ENCODE data around the gene RAB15. TPM values are rescaled to one million over a fixed set of nuclear protein-coding genes. Genes with fewer than 3 reads are reported as not detected.

Gene RAB15
- polyA plus RNA-seq, 1 donor (not counting 4 experiments of a cell fraction or from before 2014, with no cell fraction given): 2.1 TPM

DNA sequence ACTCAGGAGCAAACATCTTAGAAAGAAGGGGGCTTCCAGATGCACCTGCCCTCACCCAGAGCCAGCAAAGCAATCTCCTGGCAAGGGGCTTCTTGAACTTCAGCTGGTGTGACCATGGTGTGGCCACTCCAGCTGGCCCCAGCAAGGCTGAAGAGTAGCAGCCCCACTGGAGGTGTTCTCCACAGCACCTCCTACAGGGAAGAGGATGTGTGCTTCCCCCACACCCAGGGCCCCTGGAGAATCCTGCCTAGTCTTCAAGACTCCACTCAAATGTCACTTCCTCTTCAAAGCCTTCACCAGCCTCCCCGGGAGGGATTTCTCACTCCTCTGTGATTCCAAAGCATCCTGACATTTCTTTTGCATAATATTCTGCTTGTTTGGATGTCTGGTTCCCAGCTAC lies 8.5 kb downstream of the RAB15 start:
- peaks cover 2% of the 10 kb centered on the region for H3K9me1 ChIP-seq (ENCODE audit: control insufficient read depth, extremely low read depth, insufficient read depth, low read length)
- H3K4me3 ChIP-seq (ENCODE audit: control insufficient read depth in 2 of 3, extremely low read depth in 1 of 3, insufficient read depth in 2 of 3, low read depth in 1 of 3, low read length in 3 of 3): no peak overlapping the region
- H3K9ac ChIP-seq (ENCODE audit: control insufficient read depth, extremely low read depth, insufficient read depth, low read length): no peak overlapping the region
- H4K20me1 ChIP-seq (ENCODE audit: control insufficient read depth, extremely low read depth, insufficient read depth, low read length): no peaks in the 10 kb centered on the region
- H3K4me1 ChIP-seq (ENCODE audit: control insufficient read depth, extremely low read depth, insufficient read depth, low read length): peaks cover 4% of the 10 kb centered on the region
- TF ChIP-seq, protein P1, sequence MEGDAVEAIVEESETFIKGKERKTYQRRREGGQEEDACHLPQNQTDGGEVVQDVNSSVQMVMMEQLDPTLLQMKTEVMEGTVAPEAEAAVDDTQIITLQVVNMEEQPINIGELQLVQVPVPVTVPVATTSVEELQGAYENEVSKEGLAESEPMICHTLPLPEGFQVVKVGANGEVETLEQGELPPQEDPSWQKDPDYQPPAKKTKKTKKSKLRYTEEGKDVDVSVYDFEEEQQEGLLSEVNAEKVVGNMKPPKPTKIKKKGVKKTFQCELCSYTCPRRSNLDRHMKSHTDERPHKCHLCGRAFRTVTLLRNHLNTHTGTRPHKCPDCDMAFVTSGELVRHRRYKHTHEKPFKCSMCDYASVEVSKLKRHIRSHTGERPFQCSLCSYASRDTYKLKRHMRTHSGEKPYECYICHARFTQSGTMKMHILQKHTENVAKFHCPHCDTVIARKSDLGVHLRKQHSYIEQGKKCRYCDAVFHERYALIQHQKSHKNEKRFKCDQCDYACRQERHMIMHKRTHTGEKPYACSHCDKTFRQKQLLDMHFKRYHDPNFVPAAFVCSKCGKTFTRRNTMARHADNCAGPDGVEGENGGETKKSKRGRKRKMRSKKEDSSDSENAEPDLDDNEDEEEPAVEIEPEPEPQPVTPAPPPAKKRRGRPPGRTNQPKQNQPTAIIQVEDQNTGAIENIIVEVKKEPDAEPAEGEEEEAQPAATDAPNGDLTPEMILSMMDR (optimal IDR thresholded peaks at IDR 0.05 in 1 of 3, IDR thresholded peaks at IDR 0.05 in 1 of 3, conservative IDR thresholded peaks at IDR 0.05 in 1 of 3; ENCODE audit: extremely low read depth in 1 of 3, insufficient read depth in 2 of 3, low read length in 3 of 3): peak in 1 of 3 experiments; percentile 18
- no peak for TF ChIP-seq EZH2 (IDR thresholded peaks at IDR 0.05; ENCODE audit: low read length)
- no peaks in the 10 kb centered on the region for H3K36me3 ChIP-seq (ENCODE audit: control insufficient read depth in 2 of 2, extremely low read depth in 1 of 2, insufficient read depth in 2 of 2, low read length in 2 of 2)
- DNase-seq (ENCODE audit: low read depth, low spot score) (no peak), FAIRE-seq (no peak)
- H3K79me2 ChIP-seq (ENCODE audit: control insufficient read depth, insufficient read depth, low read length): no peaks in the 10 kb centered on the region
- no peak overlapping the region for H3K4me2 ChIP-seq (ENCODE audit: control insufficient read depth, extremely low read depth, insufficient read depth, low read depth, low read length)
- H3K27me3 ChIP-seq (ENCODE audit: control insufficient read depth, extremely low read depth, insufficient read depth, low read length): no peaks in the 10 kb centered on the region
- no peak overlapping the region for H3K27ac ChIP-seq (ENCODE audit: control insufficient read depth, insufficient read depth, low read length)
- H3K9me3 ChIP-seq (ENCODE audit: control insufficient read depth, low read depth, low read length): no peaks in the 10 kb centered on the region
- H2AFZ ChIP-seq (ENCODE audit: control insufficient read depth, low read length): no peak overlapping the region
- dilution Hi-C loops (cut with MboI; ENCODE audit: extremely low pct_ligation_motif_present, low sequenced_read_pairs): no loop called here

DNA sequence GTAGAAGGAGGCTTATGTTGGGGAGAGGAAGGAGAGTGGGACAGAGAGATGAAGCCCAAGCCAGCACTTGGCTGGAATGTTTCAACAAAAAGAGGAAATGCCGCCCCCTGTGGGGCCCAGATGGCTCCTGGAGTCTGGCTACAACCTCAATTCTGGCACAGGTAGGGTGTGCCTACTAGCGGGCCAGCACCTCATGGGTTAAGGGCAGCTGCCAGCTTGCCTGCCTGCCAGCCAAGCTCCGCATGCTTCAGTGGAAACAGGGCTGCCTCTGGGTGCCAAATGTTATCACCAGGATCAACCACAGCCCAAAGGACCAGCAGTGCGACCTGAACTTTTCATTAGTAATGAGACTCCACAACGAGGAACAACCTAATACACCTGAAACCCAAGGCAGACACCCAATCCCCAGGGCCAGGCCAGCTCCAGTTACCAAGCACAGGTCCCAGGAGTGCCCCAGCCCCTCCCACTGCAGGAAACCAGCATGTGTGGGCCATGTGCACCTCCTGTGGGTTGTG lies 11.3 kb downstream of the RAB15 start:
- Histone ChIP-seq H3K4me2 (ENCODE audit: control insufficient read depth, extremely low read depth, insufficient read depth, low read depth, low read length) (no peak overlapping the region), H3K36me3 (ENCODE audit: control insufficient read depth in 2 of 2, extremely low read depth in 1 of 2, insufficient read depth in 2 of 2, low read length in 2 of 2) (no peaks in the 10 kb centered on the region), H3K9ac (ENCODE audit: control insufficient read depth, extremely low read depth, insufficient read depth, low read length) (no peak overlapping the region), H3K9me3 (ENCODE audit: control insufficient read depth, low read depth, low read length) (no peaks in the 10 kb centered on the region), H3K4me3 (ENCODE audit: control insufficient read depth in 2 of 3, extremely low read depth in 1 of 3, insufficient read depth in 2 of 3, low read depth in 1 of 3, low read length in 3 of 3) (no peak overlapping the region), H4K20me1 (ENCODE audit: control insufficient read depth, extremely low read depth, insufficient read depth, low read length) (no peaks in the 10 kb centered on the region), H3K4me1 (ENCODE audit: control insufficient read depth, extremely low read depth, insufficient read depth, low read length) (peaks cover 9% of the 10 kb centered on the region), H3K27ac (ENCODE audit: control insufficient read depth, insufficient read depth, low read length) (no peak overlapping the region), H3K9me1 (ENCODE audit: control insufficient read depth, extremely low read depth, insufficient read depth, low read length) (peaks cover 2% of the 10 kb centered on the region), H3K27me3 (ENCODE audit: control insufficient read depth, extremely low read depth, insufficient read depth, low read length) (no peaks in the 10 kb centered on the region), H3K79me2 (ENCODE audit: control insufficient read depth, insufficient read depth, low read length) (no peaks in the 10 kb centered on the region), H2AFZ (ENCODE audit: control insufficient read depth, low read length) (no peak overlapping the region)
- FAIRE-seq (peak; percentile 75), DNase-seq (ENCODE audit: low read depth, low spot score) (no peak)
- dilution Hi-C loops (cut with MboI; ENCODE audit: extremely low pct_ligation_motif_present, low sequenced_read_pairs): no loop called here
- TF ChIP-seq EZH2 (IDR thresholded peaks at IDR 0.05; ENCODE audit: low read length): no peak
- TF ChIP-seq, protein P1 (optimal IDR thresholded peaks at IDR 0.05 in 1 of 3, IDR thresholded peaks at IDR 0.05 in 1 of 3, conservative IDR thresholded peaks at IDR 0.05 in 1 of 3; ENCODE audit: extremely low read depth in 1 of 3, insufficient read depth in 2 of 3, low read length in 3 of 3): peak; percentile 21 to 43 (median 28)

Measured in keratinocyte (primary cell).